HFF-Myc (cell line): Measurements from ENCODE around the gene IFT122.

Source experiments
- DNase-seq: peaks from one replicate; pipeline ENCODE4 v3.0.0-alpha.2; 2011; ENCODE audit warnings: low read depth; ENCODE audit errors: extremely low read depth
- H3K4me3 ChIP-seq: replicated peaks from 2 replicates; pipeline ENCODE4 v1.5.1; 2011; ENCODE audit warnings: low read depth, mild to moderate bottlenecking, control low read depth, low read length
- CTCF ChIP-seq: IDR thresholded peaks from 2 replicates; pipeline ENCODE4 v1.5.1; 2012; ENCODE audit warnings: mild to moderate bottlenecking, low read depth, low read length, control low read depth; ENCODE audit errors: missing control alignments

Gene IFT122

GRCh38 chr3:129522953-129523352 lies 82.9 kb downstream of the IFT122 start:
- H3K4me3 ChIP-seq, result no peak overlapping the region
- no peak for TF ChIP-seq CTCF
- no peak for DNase-seq

- no peak for TF ChIP-seq CTCF
- no peak for DNase-seq
- no peak overlapping the region for H3K4me3 ChIP-seq
These were observed 84.1 kb downstream of the IFT122 start for GRCh38 chr3:129524081-129524480.

- no peak for TF ChIP-seq CTCF
- DNase-seq, result no peak
- H3K4me3 ChIP-seq, result no peak overlapping the region
These were observed 85.4 kb downstream of the IFT122 start for GRCh38 chr3:129525341-129525968.

GRCh38 chr3:129526121-129526900 lies 86.3 kb downstream of the IFT122 start:
- TF ChIP-seq CTCF, result no peak
- DNase-seq, result no peak
- H3K4me3 ChIP-seq, result no peak overlapping the region

GRCh38 chr3:129527262-129527661 lies 87.2 kb downstream of the IFT122 start:
- H3K4me3 ChIP-seq, result no peak overlapping the region

GRCh38 chr3:129528589-129529100 lies 88.6 kb downstream of the IFT122 start, which contains the start of gene RHO:
Gene RHO (plus strand): TSS chr3:129528639. CDS start chr3:129528734, 95 bp downstream.
- no peak for DNase-seq
- no peak within 1 kb of the TSS for H3K4me3 ChIP-seq
- no peak for TF ChIP-seq CTCF

More at GRCh38 chr3:129527262-129527661, 87.2 kb downstream of the IFT122 start:
- no peak for TF ChIP-seq CTCF
- no peak for DNase-seq
